ENCODE measurements around the gene POU2F1. TPM values are rescaled to one million over a fixed set of nuclear protein-coding genes. Genes with fewer than 3 reads are reported as not detected.

The POU2F1 gene
- total and polyA plus RNA-seq, 4 donors: 0.93 to 10.5 (median 6.5) TPM

GRCh38 chr1:167186771-167187170 lies 33.9 kb upstream of the POU2F1 start:
- Histone ChIP-seq H3K27me3 (ENCODE audit: control insufficient read depth in 4 of 4, insufficient read depth in 4 of 4, low read length in 3 of 4) (no peaks in the 10 kb centered on the region), H3K36me3 (ENCODE audit: control insufficient read depth in 4 of 4, insufficient read depth in 3 of 4, low read depth in 1 of 4, low read length in 3 of 4) (no peaks in the 10 kb centered on the region), H3K9me3 (ENCODE audit: control insufficient read depth in 4 of 4, low read length in 3 of 4) (no peaks in the 10 kb centered on the region), H3K9ac (ENCODE audit: low read depth in 1 of 2, low read length in 2 of 2) (no peak overlapping the region), H3K4me3 (ENCODE audit: low read depth in 1 of 3, low read length in 3 of 3) (no peak overlapping the region), H3K27ac (ENCODE audit: low read depth in 1 of 2, low read length in 2 of 2) (no peak overlapping the region), H3K4me1 (ENCODE audit: control insufficient read depth in 4 of 4, insufficient read depth in 4 of 4, low read length in 3 of 4) (no peaks in the 10 kb centered on the region)
- 85% methylated on average over 2 of the region's 2 CpGs for WGBS
- TF ChIP-seq ATF3 (IDR thresholded peaks at IDR 0.05) (no peak), GABPA (IDR thresholded peaks at IDR 0.05 in 1 of 2, conservative IDR thresholded peaks at IDR 0.05 in 1 of 2) (no peak), JUND (IDR thresholded peaks at IDR 0.05) (no peak), HNF4G (IDR thresholded peaks at IDR 0.05) (no peak), ZBTB33 (IDR thresholded peaks at IDR 0.05) (no peak), RXRA (IDR thresholded peaks at IDR 0.05) (no peak), YY1 (IDR thresholded peaks at IDR 0.05) (no peak), REST (IDR thresholded peaks at IDR 0.05) (no peak), CTCF (IDR thresholded peaks at IDR 0.05; ENCODE audit: low read depth, low read length, missing input control) (no peak), TAF1 (conservative IDR thresholded peaks at IDR 0.05) (no peak), EGR1 (IDR thresholded peaks at IDR 0.05; ENCODE audit: low read depth in 2 of 2) (no peak), MAX (IDR thresholded peaks at IDR 0.05) (no peak)
- DNase-seq (ENCODE audit: low spot score): no peak

- Histone ChIP-seq H3K4me1 (ENCODE audit: control insufficient read depth in 4 of 4, insufficient read depth in 4 of 4, low read length in 3 of 4) (no peaks in the 10 kb centered on the region), H3K9ac (ENCODE audit: low read depth in 1 of 2, low read length in 2 of 2) (no peak overlapping the region), H3K27ac (ENCODE audit: low read depth in 1 of 2, low read length in 2 of 2) (no peak overlapping the region), H3K4me3 (ENCODE audit: low read depth in 1 of 3, low read length in 3 of 3) (no peak overlapping the region), H3K36me3 (ENCODE audit: control insufficient read depth in 4 of 4, insufficient read depth in 3 of 4, low read depth in 1 of 4, low read length in 3 of 4) (no peaks in the 10 kb centered on the region), H3K9me3 (ENCODE audit: control insufficient read depth in 4 of 4, low read length in 3 of 4) (no peaks in the 10 kb centered on the region), H3K27me3 (ENCODE audit: control insufficient read depth in 4 of 4, insufficient read depth in 4 of 4, low read length in 3 of 4) (no peaks in the 10 kb centered on the region)
- 81% methylated on average over 9 of the region's 9 CpGs for WGBS
- DNase-seq (ENCODE audit: low spot score): no peak
- TF ChIP-seq GABPA (IDR thresholded peaks at IDR 0.05 in 1 of 2, conservative IDR thresholded peaks at IDR 0.05 in 1 of 2): no peak
- no peak for TF ChIP-seq SP1 (IDR thresholded peaks at IDR 0.05)
- no peak for TF ChIP-seq MAX (IDR thresholded peaks at IDR 0.05)
- TF ChIP-seq FOXA1 (IDR thresholded peaks at IDR 0.05): no peak
- TF ChIP-seq ATF3 (IDR thresholded peaks at IDR 0.05): no peak
- TF ChIP-seq RXRA (IDR thresholded peaks at IDR 0.05): no peak
- TF ChIP-seq JUND (IDR thresholded peaks at IDR 0.05): no peak
- no peak for TF ChIP-seq YY1 (IDR thresholded peaks at IDR 0.05)
- no peak for TF ChIP-seq EGR1 (IDR thresholded peaks at IDR 0.05; ENCODE audit: low read depth in 2 of 2)
- TF ChIP-seq REST (IDR thresholded peaks at IDR 0.05): no peak
- no peak for TF ChIP-seq ZBTB33 (IDR thresholded peaks at IDR 0.05)
- no peak for TF ChIP-seq HNF4A (conservative IDR thresholded peaks at IDR 0.05)
- no peak for TF ChIP-seq FOXA2 (IDR thresholded peaks at IDR 0.05)
Measured at GRCh38 chr1:167190747-167191237, 29.9 kb upstream of the POU2F1 start.
